Measurements from ENCODE around the gene URB2.

- TF ChIP-seq, protein P1, sequence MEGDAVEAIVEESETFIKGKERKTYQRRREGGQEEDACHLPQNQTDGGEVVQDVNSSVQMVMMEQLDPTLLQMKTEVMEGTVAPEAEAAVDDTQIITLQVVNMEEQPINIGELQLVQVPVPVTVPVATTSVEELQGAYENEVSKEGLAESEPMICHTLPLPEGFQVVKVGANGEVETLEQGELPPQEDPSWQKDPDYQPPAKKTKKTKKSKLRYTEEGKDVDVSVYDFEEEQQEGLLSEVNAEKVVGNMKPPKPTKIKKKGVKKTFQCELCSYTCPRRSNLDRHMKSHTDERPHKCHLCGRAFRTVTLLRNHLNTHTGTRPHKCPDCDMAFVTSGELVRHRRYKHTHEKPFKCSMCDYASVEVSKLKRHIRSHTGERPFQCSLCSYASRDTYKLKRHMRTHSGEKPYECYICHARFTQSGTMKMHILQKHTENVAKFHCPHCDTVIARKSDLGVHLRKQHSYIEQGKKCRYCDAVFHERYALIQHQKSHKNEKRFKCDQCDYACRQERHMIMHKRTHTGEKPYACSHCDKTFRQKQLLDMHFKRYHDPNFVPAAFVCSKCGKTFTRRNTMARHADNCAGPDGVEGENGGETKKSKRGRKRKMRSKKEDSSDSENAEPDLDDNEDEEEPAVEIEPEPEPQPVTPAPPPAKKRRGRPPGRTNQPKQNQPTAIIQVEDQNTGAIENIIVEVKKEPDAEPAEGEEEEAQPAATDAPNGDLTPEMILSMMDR (IDR thresholded peaks at IDR 0.05) = no peak
- TF ChIP-seq POLR2A (IDR thresholded peaks at IDR 0.05) = no peak
- TF ChIP-seq EP300 (IDR thresholded peaks at IDR 0.05) = no peak
These were observed 32.1 kb downstream of the URB2 start for GRCh38 chr1:229657993-229658755.

Measured in gastroesophageal sphincter (tissue), 3 donors.